ENCODE results near the gene SSX2IP. TPM values are rescaled to one million over a fixed set of nuclear protein-coding genes. Genes with fewer than 3 reads are reported as not detected.
"Not testable (repeated sequence)": the region's sequence is repeated elsewhere in the genome, so short reads cannot be mapped to it uniquely, and the experiment has no call there.

The SSX2IP gene
- total RNA-seq, 1 donor from 2014 or later: 12.5 TPM

DNA sequence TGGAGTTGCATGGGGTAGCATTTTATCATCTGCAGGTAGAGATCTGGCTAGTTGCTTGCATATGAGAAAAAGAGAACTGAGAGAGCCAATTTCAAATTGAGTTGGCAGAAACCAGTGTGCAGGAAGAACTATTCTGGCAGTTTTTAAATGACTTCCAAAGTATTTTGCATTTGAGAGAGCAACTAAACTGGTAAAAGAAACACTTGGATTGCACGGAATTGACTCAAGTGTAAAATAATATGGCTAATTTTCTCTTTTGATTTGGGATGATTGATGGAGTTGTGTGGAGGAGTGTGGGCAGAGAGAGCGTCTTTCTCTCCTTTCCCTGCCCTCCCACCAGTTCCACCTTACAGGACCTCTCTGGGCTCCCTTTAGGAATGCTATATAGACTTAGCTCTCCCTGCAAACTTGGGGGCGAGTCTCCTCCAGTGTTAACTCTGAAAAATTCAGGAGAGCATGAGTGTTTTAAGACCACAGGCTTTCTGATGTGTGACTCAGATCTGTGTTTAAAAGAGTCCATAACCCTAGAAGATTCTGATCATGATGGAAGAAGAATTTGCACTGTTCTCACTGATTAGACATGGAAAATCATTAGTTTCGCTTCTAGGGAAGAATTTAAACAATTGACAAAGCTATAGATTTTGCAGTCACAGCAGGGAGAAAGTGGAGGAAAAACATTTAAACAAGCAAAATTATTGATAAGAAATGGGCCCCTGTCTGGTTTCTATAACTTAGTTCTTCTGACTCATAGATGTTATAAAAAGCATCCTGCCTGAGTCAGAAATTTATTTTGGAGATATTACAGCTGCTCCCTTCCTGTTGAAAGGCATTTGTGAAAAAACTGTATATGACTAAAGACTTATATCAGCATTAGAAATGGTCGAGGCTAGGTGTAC lies 91.2 kb downstream of the SSX2IP start:
- H3K4me3 ChIP-seq (ENCODE audit: low read depth, low read length): no peak overlapping the region
- DNase-seq (ENCODE audit: low read depth): no peak
- TF ChIP-seq, protein P1, sequence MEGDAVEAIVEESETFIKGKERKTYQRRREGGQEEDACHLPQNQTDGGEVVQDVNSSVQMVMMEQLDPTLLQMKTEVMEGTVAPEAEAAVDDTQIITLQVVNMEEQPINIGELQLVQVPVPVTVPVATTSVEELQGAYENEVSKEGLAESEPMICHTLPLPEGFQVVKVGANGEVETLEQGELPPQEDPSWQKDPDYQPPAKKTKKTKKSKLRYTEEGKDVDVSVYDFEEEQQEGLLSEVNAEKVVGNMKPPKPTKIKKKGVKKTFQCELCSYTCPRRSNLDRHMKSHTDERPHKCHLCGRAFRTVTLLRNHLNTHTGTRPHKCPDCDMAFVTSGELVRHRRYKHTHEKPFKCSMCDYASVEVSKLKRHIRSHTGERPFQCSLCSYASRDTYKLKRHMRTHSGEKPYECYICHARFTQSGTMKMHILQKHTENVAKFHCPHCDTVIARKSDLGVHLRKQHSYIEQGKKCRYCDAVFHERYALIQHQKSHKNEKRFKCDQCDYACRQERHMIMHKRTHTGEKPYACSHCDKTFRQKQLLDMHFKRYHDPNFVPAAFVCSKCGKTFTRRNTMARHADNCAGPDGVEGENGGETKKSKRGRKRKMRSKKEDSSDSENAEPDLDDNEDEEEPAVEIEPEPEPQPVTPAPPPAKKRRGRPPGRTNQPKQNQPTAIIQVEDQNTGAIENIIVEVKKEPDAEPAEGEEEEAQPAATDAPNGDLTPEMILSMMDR (conservative IDR thresholded peaks at IDR 0.05; ENCODE audit: low read depth, low read length): no peak

DNA sequence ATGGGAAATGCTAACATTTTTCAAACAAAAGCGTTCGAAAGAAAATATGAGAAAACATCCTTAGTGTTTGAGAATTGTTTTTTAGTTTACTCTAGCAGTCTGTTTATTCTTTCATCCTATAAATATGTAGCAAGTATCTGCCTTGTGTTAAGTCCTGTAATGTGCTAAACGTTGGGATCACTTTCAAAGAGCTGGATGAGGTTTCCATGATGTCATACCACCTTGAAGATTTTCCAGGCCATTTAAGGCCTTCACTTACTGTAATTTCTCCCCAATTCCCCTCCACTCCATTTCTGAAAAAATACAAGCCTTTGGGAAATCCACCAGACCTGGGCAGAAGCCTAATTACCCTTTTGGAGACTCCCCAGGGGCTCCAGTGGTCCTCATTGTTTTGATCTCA lies 91.8 kb downstream of the SSX2IP start:
- H3K4me3 ChIP-seq (ENCODE audit: low read depth, low read length): no peak overlapping the region
- TF ChIP-seq, protein P1 (conservative IDR thresholded peaks at IDR 0.05; ENCODE audit: low read depth, low read length): no peak
- DNase-seq (ENCODE audit: low read depth): no peak

DNA sequence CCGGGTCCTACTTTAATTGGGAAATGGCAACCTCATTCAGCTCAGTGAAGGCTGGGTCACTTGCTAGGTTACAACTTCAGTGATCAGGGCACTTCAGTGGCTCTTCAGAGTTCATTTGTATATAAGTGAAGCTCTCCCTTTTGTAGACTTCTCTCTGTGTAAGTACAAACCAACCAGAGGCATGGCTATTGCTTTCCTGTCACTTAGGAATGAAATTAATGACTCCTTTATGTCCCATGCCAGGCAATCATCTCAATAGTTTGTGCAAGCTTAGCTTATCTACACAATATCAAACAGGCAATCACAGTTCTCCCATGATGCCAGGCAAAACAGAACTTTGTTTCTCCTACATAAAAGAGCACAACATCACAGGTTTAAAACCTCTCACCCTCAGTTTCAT lies 93.2 kb downstream of the SSX2IP start:
- DNase-seq (ENCODE audit: low read depth): no peak
- TF ChIP-seq, protein P1 (conservative IDR thresholded peaks at IDR 0.05; ENCODE audit: low read depth, low read length): no peak

DNA sequence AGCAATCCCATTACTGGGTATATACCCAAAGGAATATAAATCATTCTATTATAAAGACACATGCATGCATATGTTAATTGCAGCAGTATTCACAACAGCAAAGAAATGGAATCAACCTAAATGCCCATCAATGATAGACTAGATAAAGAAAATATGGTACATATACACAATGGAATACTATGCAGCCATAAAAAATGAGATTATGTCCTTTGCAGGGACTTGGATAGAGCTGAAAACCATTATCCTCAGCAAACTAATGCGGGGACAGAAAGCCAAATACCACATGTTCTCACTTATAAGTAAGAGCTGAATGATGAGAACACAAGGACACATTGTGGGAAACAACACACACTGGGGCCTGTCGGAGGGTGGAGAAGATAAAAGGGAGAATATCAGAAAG lies 95.3 kb downstream of the SSX2IP start:
- not testable (repeated sequence) for DNase-seq (ENCODE audit: low read depth); H3K4me3 ChIP-seq (ENCODE audit: low read depth, low read length)

More for the DNA sequence above, 93.2 kb downstream of the SSX2IP start:
- no peak overlapping the region for H3K4me3 ChIP-seq (ENCODE audit: low read depth, low read length)

Other genes with a start within 250 kb of the SSX2IP start
- 60.0 and 63.6 TPM in 2 replicates for gene RPF1, start 211.2 kb downstream of the SSX2IP start, total RNA-seq
- gene SPATA1, start 184.1 kb downstream of the SSX2IP start, total RNA-seq: 0.23 TPM in 1 of 2 replicates, not detected in the other
- gene GNG5, start 183.9 kb downstream of the SSX2IP start, total RNA-seq: 109 and 112 TPM in 2 replicates
- gene CTBS, start 116.0 kb downstream of the SSX2IP start, total RNA-seq: 6.7 and 8.5 TPM in 2 replicates
- gene LPAR3, start 202.7 kb upstream of the SSX2IP start, total RNA-seq: 1.2 and 1.8 TPM in 2 replicates

Data from epithelial cell of proximal tubule (primary cell).